GM08714 (cell line): ENCODE measurements around the gene MKLN1.

Experiments used
- H3K4me3 ChIP-seq: fragments of 200-500 bp; sonication (Bioruptor generic); 2 replicates; pipeline ENCODE4 v1.5.1; 2014; ENCODE audit warnings: mild to moderate bottlenecking, low read length, inconsistent platforms
- ZNF274 ChIP-seq: IDR thresholded peaks from 2 replicates; pipeline ENCODE4 v1.6.1; 2012; ENCODE audit warnings: mild to moderate bottlenecking, low read depth, low read length

MKLN1 gene

GRCh38 chr7:131467788-131468187 lies 140.1 kb downstream of the MKLN1 start:
- H3K4me3 ChIP-seq: no peak overlapping the region
- TF ChIP-seq ZNF274: no peak

- TF ChIP-seq ZNF274: no peak
- H3K4me3 ChIP-seq: no peak overlapping the region
Observed at GRCh38 chr7:131471250-131472004, 143.8 kb downstream of the MKLN1 start.

GRCh38 chr7:131476740-131477139 lies 149.1 kb downstream of the MKLN1 start:
- no peak for TF ChIP-seq ZNF274

GRCh38 chr7:131480384-131481315 lies 153.0 kb downstream of the MKLN1 start:
- H3K4me3 ChIP-seq: no peak overlapping the region
- TF ChIP-seq ZNF274: no peak

More at GRCh38 chr7:131476740-131477139, 149.1 kb downstream of the MKLN1 start:
- no peak overlapping the region for H3K4me3 ChIP-seq

- H3K4me3 ChIP-seq: no peak overlapping the region
- TF ChIP-seq ZNF274: no peak
Observed at GRCh38 chr7:131482800-131483199, 155.1 kb downstream of the MKLN1 start.

GRCh38 chr7:131483586-131483985 lies 155.9 kb downstream of the MKLN1 start:
- no peak for TF ChIP-seq ZNF274
- H3K4me3 ChIP-seq: no peak overlapping the region

- no peak overlapping the region for H3K4me3 ChIP-seq
- no peak for TF ChIP-seq ZNF274
Observed at GRCh38 chr7:131486346-131486745, 158.7 kb downstream of the MKLN1 start.

- H3K4me3 ChIP-seq: no peak overlapping the region
- TF ChIP-seq ZNF274: no peak
Observed at GRCh38 chr7:131487217-131487616, 159.5 kb downstream of the MKLN1 start.

- no peak for TF ChIP-seq ZNF274
- no peak overlapping the region for H3K4me3 ChIP-seq
Observed at GRCh38 chr7:131488361-131488760, 160.7 kb downstream of the MKLN1 start.

GRCh38 chr7:131489196-131489595 lies 161.5 kb downstream of the MKLN1 start:
- no peak for TF ChIP-seq ZNF274
- no peak overlapping the region for H3K4me3 ChIP-seq

- TF ChIP-seq ZNF274: no peak
- no peak overlapping the region for H3K4me3 ChIP-seq
Observed at GRCh38 chr7:131489881-131490280, 162.2 kb downstream of the MKLN1 start.

- TF ChIP-seq ZNF274: no peak
- no peak overlapping the region for H3K4me3 ChIP-seq
Observed at GRCh38 chr7:131493081-131493480, 165.4 kb downstream of the MKLN1 start.

- H3K4me3 ChIP-seq: no peak overlapping the region
- TF ChIP-seq ZNF274: no peak
Observed at GRCh38 chr7:131493581-131493980, 165.9 kb downstream of the MKLN1 start.

- no peak for TF ChIP-seq ZNF274
- H3K4me3 ChIP-seq: no peak overlapping the region
Observed at GRCh38 chr7:131494182-131494581, 166.5 kb downstream of the MKLN1 start.
